K562 (cell line): Measurements from ENCODE around the gene TACR1. TPM values are rescaled to one million over a fixed set of nuclear protein-coding genes. Genes with fewer than 3 reads are reported as not detected.

Experiments
- ATAC-seq: fragments of 200-7000 bp; cut with Tn5 transposase; 3 replicates; pipeline ENCODE4 v1.9.1; 2020; ENCODE audit warnings: moderate library complexity
- BruUV-seq: library from RNA; stranded (reverse); fragments of 400-500 nt; replicated peaks from 2 replicates; lab custom pipeline; 2021; lab: Mats Ljungman, UMichigan
- CTCF ChIA-PET: fragments of 300-600 bp; formaldehyde crosslinking; extraction: SDS; loops from one replicate; lab custom pipeline; 2021; ENCODE audit warnings: low intra/inter-chr PET ratio; lab: Yijun Ruan, JAX
- POLR2A ChIA-PET: fragments of 300-600, 350-650 bp; sonication (Branson Sonifier 250); formaldehyde crosslinking; extraction: SDS; loops from one replicate; lab custom pipeline; 2021; ENCODE audit warnings: antibody characterized with exemption, inconsistent platforms; lab: Yijun Ruan, JAX
- DNase-seq, 4 experiments: peaks; one replicate each; pipeline versions ENCODE4 v3.0.0 to v3.0.0-alpha.2; 2011 to 2018; ENCODE audit warnings: low spot score in 3 of 4, mixed read lengths in 3 of 4; ENCODE audit errors: extremely low read depth in 1 of 4
- FAIRE-seq: peaks from 2 replicates; lab custom pipeline; 2011; peaks lifted over from hg19 to GRCh38; lab: Jason Lieb, UNC
- H2AFZ ChIP-seq: 2 replicates; pipeline ENCODE4 v1.6.0; 2011; ENCODE audit warnings: low read depth, low read length, control low read depth, inconsistent platforms
- H3K27ac ChIP-seq: fragments of 200-600 bp; 3 replicates; pipeline ENCODE4 v1.8.0; 2011; ENCODE audit warnings: low read depth, mild to moderate bottlenecking, control low read depth, inconsistent platforms, low read length, moderate library complexity, mixed read lengths; ENCODE audit errors: extremely low read depth
- H3K27me3 ChIP-seq, 2 experiments: fragments of 300-600 bp in 1 of 2; 2 replicates in 1 of 2; 3 replicates in 1 of 2; pipeline versions ENCODE4 v1.6.0 to v1.8.0; 2011; ENCODE audit warnings: inconsistent platforms in 2 of 2, low read length in 2 of 2, mild to moderate bottlenecking in 1 of 2, mixed read lengths in 1 of 2, moderate library complexity in 1 of 2; ENCODE audit not compliant: control insufficient read depth in 2 of 2, insufficient read depth in 2 of 2
- H3K36me3 ChIP-seq: fragments of 300-600 bp; 3 replicates; pipeline ENCODE4 v1.8.0; 2011; ENCODE audit warnings: mild to moderate bottlenecking, low read length, inconsistent platforms; ENCODE audit not compliant: control insufficient read depth, insufficient read depth
- H3K4me1 ChIP-seq, 2 experiments: fragments of 200-600 bp in 1 of 2; replicated peaks in 1 of 2; 2 replicates in 1 of 2; 3 replicates in 1 of 2; pipeline versions ENCODE4 v1.5.1 to v1.8.0; 2011; ENCODE audit warnings: inconsistent platforms in 2 of 2, low read length in 2 of 2, mild to moderate bottlenecking in 1 of 2, mixed read lengths in 1 of 2, moderate library complexity in 1 of 2; ENCODE audit not compliant: control insufficient read depth in 2 of 2, insufficient read depth in 2 of 2
- H3K4me2 ChIP-seq: 2 replicates; pipeline ENCODE4 v1.6.1; 2011; ENCODE audit warnings: low read length, control low read depth, inconsistent platforms, mixed read lengths; ENCODE audit not compliant: insufficient read depth
- H3K4me3 ChIP-seq: fragments of 200-600 bp; sonication (generic), shearing (Covaris generic); 2 replicates; pipeline ENCODE4 v1.5.1; 2016; ENCODE audit warnings: control low read depth, inconsistent platforms
- H3K79me2 ChIP-seq: fragments of 200-600 bp; 3 replicates; pipeline ENCODE4 v1.8.0; 2011; ENCODE audit warnings: low read length, inconsistent platforms; ENCODE audit not compliant: control insufficient read depth, insufficient read depth
- H3K9ac ChIP-seq, 2 experiments: 2 replicates each; pipeline versions ENCODE4 v1.6.0 to v1.6.1; 2011; ENCODE audit warnings: low read depth in 2 of 2, low read length in 2 of 2, control low read depth in 1 of 2, inconsistent platforms in 1 of 2, mild to moderate bottlenecking in 1 of 2, mixed read lengths in 1 of 2; ENCODE audit not compliant: insufficient read depth in 1 of 2
- H3K9me1 ChIP-seq: one replicate; pipeline ENCODE4 v1.6.0; 2011; ENCODE audit warnings: inconsistent platforms, mild to moderate bottlenecking, low read length, moderate library complexity; ENCODE audit not compliant: control insufficient read depth, insufficient read depth
- H3K9me3 ChIP-seq: replicated peaks from 2 replicates; pipeline ENCODE4 v1.5.1; 2011; ENCODE audit warnings: low read depth, low read length, inconsistent platforms; ENCODE audit not compliant: control insufficient read depth, insufficient read depth
- H4K20me1 ChIP-seq: replicated peaks from 2 replicates; pipeline ENCODE4 v1.6.1; 2011; ENCODE audit warnings: low read length, inconsistent platforms, mixed read lengths; ENCODE audit not compliant: control insufficient read depth, insufficient read depth
- DNMT1 ChIP-seq: fragments of 450-650 bp; IDR thresholded peaks from 2 replicates; pipeline ENCODE4 v1.6.1; 2016; ENCODE audit warnings: antibody characterized with exemption, mild to moderate bottlenecking
- EWSR1 ChIP-seq: fragments of 450-650 bp; IDR thresholded peaks from 2 replicates; pipeline ENCODE4 v1.6.1; 2018; ENCODE audit warnings: borderline replicate concordance, mild to moderate bottlenecking, low read depth, moderate library complexity; ENCODE audit not compliant: partially characterized antibody
- GABPA ChIP-seq: fragments of 200-800 bp; sonication (Bioruptor generic); conservative IDR thresholded peaks from 2 replicates; pipeline ENCODE4 v1.6.1; 2016; ENCODE audit warnings: low read depth, missing genetic modification characterization, missing compliant biosample characterization
- JUN ChIP-seq, 2 experiments: sonication (generic) in 1 of 2; formaldehyde crosslinking in 1 of 2; IDR thresholded peaks; 2 replicates each; pipeline versions ENCODE4 v1.6.1 to v1.8.0; 2012 to 2022; ENCODE audit warnings: borderline replicate concordance in 2 of 2, mild to moderate bottlenecking in 2 of 2, improper control_type of control experiment in 1 of 2, low read depth in 1 of 2, low read length in 1 of 2, missing genetic modification reagents in 1 of 2
- KDM2B ChIP-seq: fragments of 250-450 bp; sonication (Bioruptor Pico); IDR thresholded peaks from 2 replicates; pipeline ENCODE4 v1.8.0; 2021; ENCODE audit warnings: mild to moderate bottlenecking, moderate library complexity
- MYBL2 ChIP-seq, 2 experiments: fragments of 450-650 bp in 1 of 2; sonication (generic) in 1 of 2; formaldehyde crosslinking in 1 of 2; IDR thresholded peaks; 2 replicates each; pipeline versions ENCODE4 v1.6.1 to v1.8.1; 2017 to 2022; ENCODE audit warnings: borderline replicate concordance in 1 of 2, inconsistent platforms in 1 of 2, low read depth in 1 of 2, mild to moderate bottlenecking in 1 of 2, missing genetic modification reagents in 1 of 2, moderate library complexity in 1 of 2
- WGBS: fragments of 100-300 bp; shearing (Covaris generic); methylation state at CpG from one replicate; pipeline ENCODE4 v1.1.6; 2016; ENCODE audit warnings: low coverage, mixed read lengths; ENCODE audit not compliant: insufficient coverage; ENCODE audit errors: missing lambda C conversion rate; 5-methylcytosine and 5-hydroxymethylcytosine counted together
- in situ Hi-C: fragments of 300-500 bp; cut with MboI; formaldehyde crosslinking; loops from 4 replicates; pipeline ENCODE4 v1.15.0; 2018; ENCODE audit warnings: inconsistent platforms, mixed read lengths
- intact Hi-C: fragments of 100-400 bp; cut with micrococcal nuclease; formaldehyde crosslinking; loops from 2 replicates; pipeline ENCODE4 v1.14.2; 2022
- polyA plus RNA-seq, 8 experiments: library from polyadenylated mRNA; depleted of rRNA in 4 of 8; stranded (reverse) in 5 of 8; unstranded in 3 of 8; fragments of >200 nt; fragmentation: Nextera tagmentation in 2 of 8; fragmentation: Illumina TruSeq in 1 of 8; extraction: Ambion mirVana in 2 of 8; extraction: Trizol in 1 of 8; gene quantifications; 2 replicates each; pipeline versions ENCODE4 v1.2.1 to v1.2.3, GENCODE V29; 2011 to 2014; ENCODE audit warnings: inconsistent platforms in 1 of 8, missing spikeins in 1 of 8
- total RNA-seq, 7 experiments: library from RNA; depleted of rRNA in 6 of 7; stranded (reverse); fragments of >200 nt in 6 of 7; fragmentation: Illumina TruSeq in 2 of 7; extraction: Trizol in 2 of 7; gene quantifications; 2 replicates each; pipeline versions ENCODE4 v1.2.1 to v1.2.3, GENCODE V29; 2011 to 2021; ENCODE audit warnings: low replicate concordance in 1 of 7

TACR1 gene
- total and polyA plus RNA-seq, 9 of the 15 experiments (the other 6 are each of a cell fraction or from before 2014, with no cell fraction given) = not detected

- no peak for TF ChIP-seq MYBL2 (IDR thresholded peaks at IDR 0.05; ENCODE audit: low read depth)
- no peak for TF ChIP-seq MYBL2 (CRISPR knock-in tag; IDR thresholded peaks at IDR 0.05; ENCODE audit: borderline replicate concordance)
Measured at GRCh38 chr2:75055142-75055819, 144.0 kb downstream of the TACR1 start (continued).

- intact Hi-C loops = loop anchor here (5.0 kb wide), 1 partner anchor 132 kb away; no protein-coding TSS in a partner anchor
- no TSS peak for BruUV-seq
- no peaks in the 10 kb centered on the region for H3K79me2 ChIP-seq
- ATAC-seq = no peak
- TF ChIP-seq GABPA (tag) (no peak), KDM2B (CRISPR knock-in tag) (no peak), EWSR1 (no peak), DNMT1 (no peak), JUN (IDR thresholded peaks at IDR 0.05; ENCODE audit: borderline replicate concordance, low read depth, low read length) (no peak), JUN (CRISPR knock-in tag; IDR thresholded peaks at IDR 0.05; ENCODE audit: borderline replicate concordance) (no peak)
- TF ChIP-seq, all 486 proteins: peak for 0
- Histone ChIP-seq H3K36me3 (no peaks in the 10 kb centered on the region), H3K4me2 (no peak overlapping the region), H3K4me3 (no peak overlapping the region), H2AFZ (no peak overlapping the region), H3K27me3 (peaks cover 4 to 19% of the 10 kb centered on the region in 2 experiments; a peak in 3 of 5 replicates), H3K4me1 (no peaks in the 10 kb centered on the region), H3K9ac (no peak overlapping the region), H3K9me3 (no peaks in the 10 kb centered on the region), H3K27ac (no peak overlapping the region), H3K9me1 (no peaks in the 10 kb centered on the region), H4K20me1 (no peaks in the 10 kb centered on the region)
- FAIRE-seq (no peak), DNase-seq (no peak)
- in situ Hi-C loops = loop anchor here (25.0 kb wide), 1 partner anchor 558 kb away; no protein-coding TSS in a partner anchor
- WGBS = 3% methylated on average over 2 of the region's 2 CpGs
- CTCF ChIA-PET = no interaction called here
- POLR2A ChIA-PET = no interaction called here
Measured at GRCh38 chr2:75054296-75054695, 145.0 kb downstream of the TACR1 start.
